ENCODE results near the gene LGALS12.

The LGALS12 gene

DNA sequence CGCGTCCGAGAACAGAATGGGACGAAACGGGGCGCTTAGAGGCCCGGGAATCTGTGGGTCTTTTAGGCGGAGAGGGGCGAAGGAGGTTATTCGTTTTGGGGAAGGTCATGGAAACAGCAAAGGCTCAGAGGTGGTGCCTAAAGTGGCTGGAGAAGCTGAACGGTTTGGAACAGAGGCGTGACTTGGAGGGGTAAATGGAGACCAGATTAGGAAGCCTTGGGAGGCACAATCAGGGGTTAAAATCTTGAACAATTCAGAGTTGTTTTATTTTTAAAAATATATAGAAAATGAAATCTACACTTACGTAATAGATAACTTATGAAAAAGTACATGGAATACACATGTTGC, 14.7 kb upstream of the LGALS12 start:
- Histone ChIP-seq H3K27ac (ENCODE audit: low read depth, low read length) (peak overlapping the region; percentile 89), H3K27me3 (ENCODE audit: control insufficient read depth in 1 of 2, insufficient read depth in 2 of 2, low read length in 2 of 2) (no peaks in the 10 kb centered on the region), H3K9ac (ENCODE audit: low read length) (peak overlapping the region; percentile 62), H3K9me3 (ENCODE audit: low read length) (no peaks in the 10 kb centered on the region), H3K4me3 (ENCODE audit: low read depth in 1 of 2, low read length in 2 of 2) (peak overlapping the region; percentile 54 to 75), H3K36me3 (ENCODE audit: insufficient read depth, low read length) (no peaks in the 10 kb centered on the region), H3K4me1 (ENCODE audit: insufficient read depth, low read length) (peaks cover 33% of the 10 kb centered on the region)

DNA sequence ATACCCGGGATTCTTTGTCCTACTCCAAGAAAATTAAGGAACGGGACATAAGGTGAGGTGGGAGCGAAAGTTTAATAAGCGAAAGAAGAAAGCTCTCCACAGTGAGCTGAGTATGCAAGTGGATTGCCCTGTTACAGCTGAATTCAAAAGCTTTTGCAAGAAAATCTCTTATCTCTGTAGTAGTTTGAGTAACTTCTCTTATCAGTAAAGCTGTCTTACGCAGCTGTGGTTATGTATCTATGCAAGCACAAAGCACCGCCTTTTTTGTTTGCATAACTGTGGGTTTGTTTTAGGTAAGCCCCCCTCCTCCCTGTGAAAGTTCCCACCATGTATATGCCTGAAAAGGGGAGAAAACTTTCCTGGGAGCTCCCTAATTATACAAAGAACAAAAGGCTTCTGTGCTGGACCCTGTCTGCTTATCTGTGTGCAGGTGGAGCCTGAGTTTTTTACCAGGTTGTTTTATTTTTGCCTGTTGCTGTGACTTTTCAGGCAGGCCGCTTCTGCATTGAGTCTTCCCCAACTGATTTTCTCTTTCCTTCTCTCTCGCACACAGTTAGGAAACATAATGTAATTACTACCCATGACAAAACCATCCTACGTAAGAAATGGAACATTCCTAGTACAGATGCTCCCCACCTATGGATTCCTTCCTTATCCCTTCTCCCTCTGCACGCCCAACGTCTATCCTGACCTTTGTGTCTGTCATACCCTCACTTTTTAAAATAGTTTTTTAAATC, 14.1 kb upstream of the LGALS12 start:
- Histone ChIP-seq H3K27me3 (ENCODE audit: control insufficient read depth in 1 of 2, insufficient read depth in 2 of 2, low read length in 2 of 2) (no peaks in the 10 kb centered on the region), H3K9ac (ENCODE audit: low read length) (peak overlapping the region; percentile 62), H3K4me1 (ENCODE audit: insufficient read depth, low read length) (peaks cover 33% of the 10 kb centered on the region), H3K4me3 (ENCODE audit: low read depth in 1 of 2, low read length in 2 of 2) (peak overlapping the region; percentile 54 to 75), H3K9me3 (ENCODE audit: low read length) (no peaks in the 10 kb centered on the region), H3K27ac (ENCODE audit: low read depth, low read length) (peak overlapping the region; percentile 89), H3K36me3 (ENCODE audit: insufficient read depth, low read length) (no peaks in the 10 kb centered on the region)

DNA sequence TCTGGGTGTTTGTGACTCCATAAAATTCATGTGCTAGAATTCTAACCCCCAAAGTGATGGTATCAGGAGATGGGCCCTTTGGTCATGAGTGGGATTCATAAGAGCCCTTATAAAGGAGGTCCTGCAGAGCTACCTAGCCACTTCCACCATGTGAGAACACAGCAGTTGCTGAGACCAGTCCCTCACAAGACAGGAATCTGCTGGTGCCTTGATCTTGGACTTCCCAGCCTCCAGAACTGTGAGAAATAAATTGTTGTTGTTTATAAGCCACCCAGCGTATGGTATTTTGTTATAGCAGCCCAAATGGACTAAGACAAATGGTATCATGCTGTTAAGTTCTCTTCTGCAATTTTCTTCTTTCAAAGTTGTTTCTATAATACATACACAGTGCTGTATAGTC, 13.4 kb upstream of the LGALS12 start:
- H3K4me1 ChIP-seq (ENCODE audit: insufficient read depth, low read length): peaks cover 33% of the 10 kb centered on the region

DNA sequence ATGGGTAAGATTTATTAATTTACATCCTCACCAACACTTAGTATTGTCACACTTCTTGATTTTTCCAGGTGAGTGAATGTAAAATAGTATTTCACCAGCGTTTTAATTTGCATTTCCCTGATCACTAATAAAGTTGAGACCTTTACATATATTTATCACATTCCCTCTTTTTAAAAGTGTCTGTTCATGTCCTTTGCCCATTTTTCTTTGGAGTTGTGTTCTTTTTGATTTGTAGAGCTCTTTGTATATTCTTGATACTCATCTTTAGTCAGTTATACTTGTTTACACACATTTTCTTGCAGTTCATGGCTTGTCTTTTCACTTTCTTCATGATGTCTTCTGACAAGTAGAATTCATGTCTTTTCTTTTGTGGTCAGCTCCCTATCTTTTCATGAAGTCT, 12.8 kb upstream of the LGALS12 start:
- Histone ChIP-seq H3K27me3 (ENCODE audit: control insufficient read depth in 1 of 2, insufficient read depth in 2 of 2, low read length in 2 of 2) (no peaks in the 10 kb centered on the region), H3K27ac (ENCODE audit: low read depth, low read length) (no peak overlapping the region), H3K9me3 (ENCODE audit: low read length) (no peaks in the 10 kb centered on the region), H3K36me3 (ENCODE audit: insufficient read depth, low read length) (no peaks in the 10 kb centered on the region), H3K4me3 (ENCODE audit: low read depth in 1 of 2, low read length in 2 of 2) (no peak overlapping the region), H3K4me1 (ENCODE audit: insufficient read depth, low read length) (peaks cover 33% of the 10 kb centered on the region), H3K9ac (ENCODE audit: low read length) (no peak overlapping the region)

More for the DNA sequence above, 13.4 kb upstream of the LGALS12 start:
- Histone ChIP-seq H3K36me3 (ENCODE audit: insufficient read depth, low read length) (no peaks in the 10 kb centered on the region), H3K9me3 (ENCODE audit: low read length) (no peaks in the 10 kb centered on the region), H3K4me3 (ENCODE audit: low read depth in 1 of 2, low read length in 2 of 2) (no peak overlapping the region), H3K9ac (ENCODE audit: low read length) (no peak overlapping the region), H3K27me3 (ENCODE audit: control insufficient read depth in 1 of 2, insufficient read depth in 2 of 2, low read length in 2 of 2) (no peaks in the 10 kb centered on the region), H3K27ac (ENCODE audit: low read depth, low read length) (no peak overlapping the region)

DNA sequence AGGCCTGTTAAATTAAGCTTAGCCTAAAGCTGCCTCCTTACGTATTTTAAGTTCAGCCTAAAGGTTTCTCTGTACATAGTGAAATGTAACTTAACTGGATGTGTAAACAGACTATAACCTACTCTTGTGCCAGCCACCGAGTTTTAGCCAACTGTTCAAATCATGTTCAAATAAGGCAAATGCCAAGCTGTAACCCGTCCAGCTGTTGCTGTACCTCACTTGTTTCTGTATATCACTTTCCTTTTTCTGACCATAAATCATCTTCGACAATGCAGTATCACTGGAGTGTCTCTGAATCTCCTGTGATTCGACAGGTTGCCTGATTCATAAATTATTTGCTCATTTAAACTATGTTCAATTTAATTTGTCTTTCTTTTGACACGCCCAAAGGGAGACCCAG, 10.9 kb upstream of the LGALS12 start:
- H3K36me3 ChIP-seq (ENCODE audit: insufficient read depth, low read length): no peaks in the 10 kb centered on the region
- H3K9ac ChIP-seq (ENCODE audit: low read length): no peak overlapping the region
- H3K4me1 ChIP-seq (ENCODE audit: insufficient read depth, low read length): peaks cover 21% of the 10 kb centered on the region
- no peaks in the 10 kb centered on the region for H3K27me3 ChIP-seq (ENCODE audit: control insufficient read depth in 1 of 2, insufficient read depth in 2 of 2, low read length in 2 of 2)
- H3K9me3 ChIP-seq (ENCODE audit: low read length): no peaks in the 10 kb centered on the region
- H3K4me3 ChIP-seq (ENCODE audit: low read depth in 1 of 2, low read length in 2 of 2): no peak overlapping the region
- H3K27ac ChIP-seq (ENCODE audit: low read depth, low read length): peak overlapping the region; percentile 44

DNA sequence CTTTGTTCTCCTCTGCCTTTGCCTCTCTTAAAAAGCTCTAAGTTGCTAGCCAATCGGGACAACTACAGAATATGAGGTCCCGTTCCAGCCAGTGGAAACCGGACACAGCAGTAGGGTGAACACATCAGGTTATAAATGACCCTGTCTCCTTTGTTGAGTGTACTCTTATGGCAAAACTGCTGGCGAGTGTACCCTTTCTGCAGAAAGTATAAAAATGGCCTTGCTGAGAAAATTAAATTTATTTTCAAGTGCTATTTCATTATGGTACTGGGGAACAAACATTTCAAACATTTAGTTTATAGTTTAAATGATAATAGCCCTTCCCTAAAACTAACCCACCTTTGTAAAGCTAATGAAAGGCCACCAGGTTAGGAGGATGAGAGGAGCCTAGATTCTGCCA, 6.0 kb upstream of the LGALS12 start:
- no peak overlapping the region for H3K27ac ChIP-seq (ENCODE audit: low read depth, low read length)
- H3K27me3 ChIP-seq (ENCODE audit: control insufficient read depth in 1 of 2, insufficient read depth in 2 of 2, low read length in 2 of 2): no peaks in the 10 kb centered on the region
- no peaks in the 10 kb centered on the region for H3K36me3 ChIP-seq (ENCODE audit: insufficient read depth, low read length)
- no peak overlapping the region for H3K9ac ChIP-seq (ENCODE audit: low read length)
- H3K4me3 ChIP-seq (ENCODE audit: low read depth in 1 of 2, low read length in 2 of 2): no peak overlapping the region
- peaks cover under 1% of the 10 kb centered on the region for H3K4me1 ChIP-seq (ENCODE audit: insufficient read depth, low read length)
- H3K9me3 ChIP-seq (ENCODE audit: low read length): no peaks in the 10 kb centered on the region

DNA sequence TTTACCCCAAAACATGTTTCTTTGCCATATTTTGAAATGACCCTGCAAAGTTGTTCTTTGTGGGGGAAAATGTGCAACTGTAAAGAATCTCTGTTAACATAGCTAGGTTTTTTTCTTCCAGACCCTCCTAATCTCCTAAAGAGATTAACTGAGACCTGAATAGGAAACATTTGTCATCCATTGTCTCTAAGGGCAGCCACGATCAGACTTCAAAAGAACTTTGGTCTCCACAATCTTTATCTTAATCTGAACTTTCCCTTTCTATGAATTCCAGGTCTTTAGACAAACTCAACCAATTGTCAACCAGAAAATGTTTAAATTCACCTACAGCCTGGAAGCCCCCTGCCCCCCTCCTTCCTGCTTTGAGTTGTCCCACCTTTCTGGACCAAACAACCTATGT, 4.6 kb upstream of the LGALS12 start:
- Histone ChIP-seq H3K9me3 (ENCODE audit: low read length) (no peaks in the 10 kb centered on the region), H3K36me3 (ENCODE audit: insufficient read depth, low read length) (no peaks in the 10 kb centered on the region), H3K27me3 (ENCODE audit: control insufficient read depth in 1 of 2, insufficient read depth in 2 of 2, low read length in 2 of 2) (no peaks in the 10 kb centered on the region), H3K27ac (ENCODE audit: low read depth, low read length) (no peak overlapping the region), H3K9ac (ENCODE audit: low read length) (no peak overlapping the region), H3K4me1 (ENCODE audit: insufficient read depth, low read length) (peaks cover 11% of the 10 kb centered on the region), H3K4me3 (ENCODE audit: low read depth in 1 of 2, low read length in 2 of 2) (no peak overlapping the region)

DNA sequence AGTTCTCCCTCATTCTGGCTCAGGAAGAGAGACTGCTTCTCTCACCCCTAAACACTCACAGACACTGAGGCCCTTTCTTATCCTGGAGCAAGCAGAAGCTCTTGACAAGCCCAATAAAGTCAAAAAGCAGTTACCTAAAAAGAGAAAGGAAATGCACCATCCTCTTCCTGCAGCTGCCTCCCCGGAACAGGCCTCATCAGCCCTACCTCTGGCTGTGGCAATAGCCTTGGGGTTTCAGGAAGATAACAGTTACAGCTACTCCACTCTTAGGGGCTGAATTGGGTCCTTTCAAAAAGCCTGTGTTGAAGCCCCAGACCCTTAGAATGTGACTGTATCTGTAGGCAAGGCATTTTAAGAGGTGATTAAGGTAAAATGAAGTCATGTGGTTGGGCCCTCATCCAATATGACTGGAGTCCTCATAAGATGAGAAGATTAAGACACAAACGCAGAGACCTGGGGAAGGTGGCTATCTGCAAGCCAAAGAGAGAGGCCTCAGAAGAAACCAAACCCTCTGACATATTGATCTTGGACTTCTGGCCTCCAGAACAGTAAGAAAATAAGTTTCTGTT, 3.5 kb upstream of the LGALS12 start:
- Histone ChIP-seq H3K9ac (ENCODE audit: low read length) (no peak overlapping the region), H3K4me3 (ENCODE audit: low read depth in 1 of 2, low read length in 2 of 2) (no peak overlapping the region), H3K4me1 (ENCODE audit: insufficient read depth, low read length) (peaks cover 11% of the 10 kb centered on the region), H3K36me3 (ENCODE audit: insufficient read depth, low read length) (no peaks in the 10 kb centered on the region), H3K27me3 (ENCODE audit: control insufficient read depth in 1 of 2, insufficient read depth in 2 of 2, low read length in 2 of 2) (no peaks in the 10 kb centered on the region), H3K9me3 (ENCODE audit: low read length) (no peaks in the 10 kb centered on the region), H3K27ac (ENCODE audit: low read depth, low read length) (no peak overlapping the region)

DNA sequence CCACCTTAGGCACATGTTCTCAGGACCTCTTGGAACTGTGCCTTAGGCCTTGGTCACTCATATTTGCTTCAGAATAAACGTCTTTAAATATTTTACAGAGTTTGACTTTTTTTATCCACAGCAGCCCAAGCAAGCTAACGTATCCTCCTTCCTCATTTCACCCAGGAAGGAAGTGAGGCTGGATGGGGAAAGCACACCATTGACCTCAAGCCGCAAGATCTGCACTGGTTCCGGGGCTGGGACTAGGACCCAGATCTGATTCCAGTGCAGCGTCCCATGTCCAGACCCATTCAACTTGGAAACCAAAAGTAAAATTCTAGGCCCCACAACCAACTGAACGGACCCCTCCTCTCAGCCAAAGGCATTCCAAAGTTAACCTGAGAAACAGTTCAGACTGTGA, 2.4 kb upstream of the LGALS12 start:
- H3K4me3 ChIP-seq (ENCODE audit: low read depth in 1 of 2, low read length in 2 of 2): no peak overlapping the region
- H3K27ac ChIP-seq (ENCODE audit: low read depth, low read length): no peak overlapping the region
- H3K9ac ChIP-seq (ENCODE audit: low read length): no peak overlapping the region
- H3K27me3 ChIP-seq (ENCODE audit: control insufficient read depth in 1 of 2, insufficient read depth in 2 of 2, low read length in 2 of 2): no peaks in the 10 kb centered on the region
- peaks cover 11% of the 10 kb centered on the region for H3K4me1 ChIP-seq (ENCODE audit: insufficient read depth, low read length)
- no peaks in the 10 kb centered on the region for H3K36me3 ChIP-seq (ENCODE audit: insufficient read depth, low read length)
- H3K9me3 ChIP-seq (ENCODE audit: low read length): no peaks in the 10 kb centered on the region

DNA sequence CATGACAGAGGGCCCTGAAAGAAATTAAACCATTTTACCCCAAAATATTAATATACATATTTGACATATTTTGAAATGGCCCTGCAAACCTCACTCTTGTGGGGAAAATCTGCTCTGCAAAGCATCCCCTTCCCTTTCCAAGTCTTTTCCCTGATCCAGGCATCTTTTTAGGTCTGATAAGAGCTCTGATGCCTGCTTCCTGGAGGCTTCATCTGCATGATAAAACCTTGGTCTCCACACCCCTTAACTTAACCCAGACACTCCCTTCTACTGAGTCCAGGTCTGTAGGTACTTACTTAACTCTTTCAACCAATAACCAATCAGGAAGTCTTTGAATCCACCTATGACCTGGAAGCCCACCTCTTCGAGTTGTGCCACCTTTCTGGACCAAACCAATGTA, 1.8 kb upstream of the LGALS12 start:
- Histone ChIP-seq H3K4me3 (ENCODE audit: low read depth in 1 of 2, low read length in 2 of 2) (no peak overlapping the region), H3K4me1 (ENCODE audit: insufficient read depth, low read length) (peaks cover 11% of the 10 kb centered on the region), H3K27ac (ENCODE audit: low read depth, low read length) (no peak overlapping the region), H3K9me3 (ENCODE audit: low read length) (no peaks in the 10 kb centered on the region), H3K9ac (ENCODE audit: low read length) (no peak overlapping the region), H3K36me3 (ENCODE audit: insufficient read depth, low read length) (no peaks in the 10 kb centered on the region), H3K27me3 (ENCODE audit: control insufficient read depth in 1 of 2, insufficient read depth in 2 of 2, low read length in 2 of 2) (no peaks in the 10 kb centered on the region)

DNA sequence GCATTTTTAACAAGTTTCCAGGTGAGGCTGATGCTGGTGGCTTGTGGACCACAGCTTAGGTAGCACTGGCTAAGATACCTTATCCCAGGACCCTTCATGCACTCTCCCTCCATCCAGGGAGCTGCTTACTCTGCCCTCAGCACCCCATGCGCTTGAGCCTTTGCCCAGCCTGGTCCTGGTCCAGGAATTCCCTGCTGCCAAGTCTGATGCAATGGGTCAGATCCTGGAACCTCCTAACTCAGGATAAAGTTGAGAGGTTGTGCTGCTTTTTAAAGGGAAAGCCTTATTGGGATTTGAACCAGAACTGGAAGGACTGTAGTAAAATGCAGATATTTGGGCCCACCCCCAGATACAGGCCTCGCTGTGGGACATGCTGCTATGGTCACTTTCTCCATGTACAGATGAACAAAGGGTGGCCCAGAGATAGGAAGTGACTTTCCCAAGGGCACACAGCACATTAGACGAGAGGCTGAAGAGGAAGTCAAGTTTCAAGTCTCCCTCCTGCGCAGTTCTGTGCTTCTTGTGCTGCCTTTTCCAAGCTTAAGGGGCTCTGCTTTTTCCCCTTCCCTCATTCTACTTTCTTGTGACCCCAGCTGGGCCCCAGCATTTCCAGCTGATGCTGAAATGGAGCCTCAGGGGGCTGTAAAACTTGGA, 824 bp upstream of the LGALS12 start:
- no peak overlapping the region for H3K4me3 ChIP-seq (ENCODE audit: low read depth in 1 of 2, low read length in 2 of 2)
- no peaks in the 10 kb centered on the region for H3K9me3 ChIP-seq (ENCODE audit: low read length)
- no peak overlapping the region for H3K9ac ChIP-seq (ENCODE audit: low read length)
- no peak overlapping the region for H3K27ac ChIP-seq (ENCODE audit: low read depth, low read length)
- no peaks in the 10 kb centered on the region for H3K36me3 ChIP-seq (ENCODE audit: insufficient read depth, low read length)
- no peaks in the 10 kb centered on the region for H3K27me3 ChIP-seq (ENCODE audit: control insufficient read depth in 1 of 2, insufficient read depth in 2 of 2, low read length in 2 of 2)
- H3K4me1 ChIP-seq (ENCODE audit: insufficient read depth, low read length): peaks cover 11% of the 10 kb centered on the region

DNA sequence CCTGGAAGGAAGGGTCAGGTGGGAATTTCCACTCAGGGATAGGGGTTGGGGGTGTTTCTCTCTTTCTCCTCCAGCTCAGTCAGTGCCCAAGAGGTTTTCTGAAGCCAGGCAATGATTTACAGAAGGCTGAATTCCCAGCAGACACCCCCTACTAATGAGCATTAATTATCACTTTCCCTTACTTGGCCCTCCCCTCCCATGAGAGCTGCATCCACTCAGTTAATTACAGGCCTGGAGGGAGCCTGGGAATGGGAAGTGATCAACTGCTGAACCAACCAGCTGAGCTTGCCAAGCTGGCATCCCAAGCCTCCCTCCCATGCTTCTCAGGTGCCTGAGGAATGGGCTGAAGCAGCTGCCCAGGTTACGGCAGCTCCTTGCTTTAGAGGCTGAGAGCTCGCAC, 992 bp downstream of the LGALS12 start:
- Histone ChIP-seq H3K36me3 (ENCODE audit: insufficient read depth, low read length) (no peaks in the 10 kb centered on the region), H3K27ac (ENCODE audit: low read depth, low read length) (no peak overlapping the region), H3K9me3 (ENCODE audit: low read length) (no peaks in the 10 kb centered on the region), H3K9ac (ENCODE audit: low read length) (no peak overlapping the region), H3K4me3 (ENCODE audit: low read depth in 1 of 2, low read length in 2 of 2) (no peak overlapping the region), H3K27me3 (ENCODE audit: control insufficient read depth in 1 of 2, insufficient read depth in 2 of 2, low read length in 2 of 2) (no peaks in the 10 kb centered on the region), H3K4me1 (ENCODE audit: insufficient read depth, low read length) (peaks cover 11% of the 10 kb centered on the region)

All from muscle layer of colon (tissue), 2 donors.